GM11168 (cell line): ENCODE results near the gene ERG.

Source experiments
- in situ Hi-C: fragments of 300-500 bp; cut with MboI; formaldehyde crosslinking; loops from one replicate; pipeline ENCODE4 v1.12.0; 2022; ENCODE audit warnings: low sequenced_read_pairs; ENCODE audit not compliant: unreplicated experiment

Gene ERG

GRCh38 chr21:38477226-38477625 is 21.1 kb downstream of the ERG start:
- in situ Hi-C loops: no loop called here

DNA sequence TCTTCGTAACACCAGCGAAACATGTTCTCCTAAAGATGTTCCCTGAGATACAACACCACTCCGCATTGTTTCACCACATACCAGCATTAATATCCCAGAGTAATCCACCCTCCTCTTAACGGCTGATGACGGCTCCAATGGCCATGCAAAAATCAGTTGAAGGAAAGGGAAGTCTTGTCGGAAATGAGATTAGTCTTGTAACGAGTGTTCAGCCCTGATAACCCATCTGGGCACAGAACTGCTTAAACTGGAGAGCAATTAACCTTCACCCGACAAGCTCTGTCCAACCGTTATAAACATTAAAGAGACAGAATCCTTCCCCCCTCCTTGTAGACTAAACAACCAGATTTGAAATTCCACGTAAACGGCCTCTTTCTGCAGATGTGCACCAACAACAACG is 21.9 kb downstream of the ERG start:
- in situ Hi-C loops: no loop called here

GRCh38 chr21:38475519-38475918 is 22.8 kb downstream of the ERG start:
- in situ Hi-C loops: no loop called here

DNA sequence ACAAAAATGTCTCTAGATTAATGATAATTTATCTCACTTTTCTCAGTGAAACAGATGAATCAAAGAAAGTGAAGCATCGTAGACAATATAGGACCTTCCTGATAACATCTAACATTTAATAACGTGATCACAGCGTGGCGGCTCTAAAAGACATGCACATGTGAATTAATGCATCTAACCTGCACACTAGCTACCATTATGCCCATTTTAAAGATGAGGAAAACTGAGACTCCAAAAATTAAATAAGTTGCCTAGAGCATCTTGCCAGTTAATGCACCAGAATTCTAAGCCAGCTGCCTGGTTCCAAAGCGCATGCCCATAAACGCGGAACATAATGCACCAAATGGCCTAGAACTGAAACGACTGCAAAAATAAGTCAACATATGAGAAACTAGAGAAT is 23.5 kb downstream of the ERG start:
- in situ Hi-C loops: no loop called here

- in situ Hi-C loops: no loop called here
Observed at GRCh38 chr21:38474124-38474523, 24.2 kb downstream of the ERG start.

DNA sequence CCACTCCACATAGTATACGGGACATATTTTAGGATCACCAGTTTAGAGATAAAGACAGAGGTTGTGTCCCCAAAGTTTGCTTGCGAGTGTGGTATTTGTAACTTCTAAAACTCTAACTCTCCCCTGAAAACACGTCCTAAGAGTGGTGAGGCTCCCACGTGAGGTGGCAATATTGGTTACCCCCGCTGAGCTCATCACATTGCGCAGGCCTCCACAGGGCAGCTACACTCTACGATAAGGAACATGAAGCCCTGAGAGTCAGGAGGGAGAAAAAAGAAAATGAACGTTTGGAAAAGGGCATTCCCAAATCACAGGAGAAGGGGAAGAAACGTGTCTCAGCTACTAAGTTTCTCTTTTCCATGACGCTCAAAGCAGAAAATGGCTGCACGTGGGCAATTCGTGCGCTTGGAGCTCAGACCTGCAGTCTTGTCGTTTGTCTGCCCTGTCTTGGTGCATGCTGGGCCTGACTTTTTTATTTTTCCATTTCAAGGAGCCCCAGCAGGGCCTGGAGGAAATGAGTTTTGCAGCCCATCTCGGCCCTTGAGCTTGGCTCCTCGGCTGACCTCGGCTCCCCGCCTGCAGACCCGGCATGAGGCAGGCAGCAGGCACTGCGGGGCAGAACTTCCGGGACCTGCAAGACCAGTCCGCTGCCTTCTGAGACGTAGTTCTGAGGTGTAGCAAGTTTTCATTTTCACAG is 25.7 kb downstream of the ERG start:
- in situ Hi-C loops: no loop called here

- in situ Hi-C loops: no loop called here
Observed at GRCh38 chr21:38471766-38472165, 26.5 kb downstream of the ERG start.

DNA sequence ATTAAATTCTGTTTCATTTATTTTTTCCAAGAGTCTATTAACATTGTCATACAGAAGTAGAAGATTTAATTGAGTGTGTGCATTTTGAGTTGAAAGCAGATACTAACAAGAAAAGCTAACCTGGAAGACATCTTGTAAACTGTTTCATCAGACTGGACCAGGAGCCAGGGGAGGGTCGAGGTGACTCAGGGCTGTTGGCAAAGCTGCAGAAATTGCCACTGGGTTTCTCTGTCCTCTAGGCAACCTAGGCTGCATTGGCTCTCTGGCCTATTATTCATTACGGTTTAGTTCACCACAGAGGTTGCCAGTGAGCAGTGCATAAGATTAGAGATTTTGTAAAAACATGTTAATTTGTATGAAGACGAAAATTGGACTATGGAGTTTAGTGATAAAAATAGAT is 27.5 kb downstream of the ERG start:
- in situ Hi-C loops: no loop called here

- in situ Hi-C loops: no loop called here
Observed at GRCh38 chr21:38469642-38470041, 28.6 kb downstream of the ERG start.

DNA sequence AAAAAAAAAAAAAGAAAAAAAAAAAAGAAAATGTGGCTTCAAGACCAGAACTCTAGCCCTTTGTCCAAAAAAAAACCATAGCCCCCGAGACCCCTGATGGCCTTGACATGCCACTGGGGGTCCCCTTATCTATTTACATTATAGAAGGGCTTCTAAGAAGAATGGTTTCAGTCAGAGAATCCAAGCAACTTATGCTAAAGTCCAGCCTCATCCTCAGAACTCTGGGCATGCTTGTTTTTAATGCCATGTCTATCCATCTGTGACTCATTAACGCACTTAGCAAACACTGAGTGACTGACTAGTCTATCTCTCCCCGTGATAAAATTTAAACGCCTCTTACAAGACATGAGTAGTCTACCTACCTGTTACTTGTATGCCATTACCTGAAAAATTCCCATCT is 29.3 kb downstream of the ERG start:
- in situ Hi-C loops: no loop called here

- in situ Hi-C loops: no loop called here
Observed at GRCh38 chr21:38467911-38468310, 30.4 kb downstream of the ERG start.

DNA sequence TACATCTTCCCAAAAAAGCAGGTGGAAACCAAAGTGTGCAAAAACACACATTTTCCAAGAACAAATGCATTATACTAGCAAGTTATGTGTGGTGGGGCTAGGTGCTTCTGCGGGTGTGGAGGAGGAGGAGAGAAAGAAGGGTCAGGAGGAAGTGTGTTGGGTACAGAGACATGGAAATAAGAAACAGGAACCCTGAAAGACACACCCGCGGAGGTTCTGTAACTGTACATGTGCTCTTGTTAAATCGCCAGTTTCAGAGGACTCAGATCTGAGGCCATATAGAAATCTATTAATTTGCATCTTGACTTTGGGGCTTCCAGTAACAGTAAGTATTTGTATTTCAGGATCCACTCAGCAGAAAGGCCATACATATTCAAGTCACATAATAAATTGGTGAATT is 30.9 kb downstream of the ERG start:
- in situ Hi-C loops: no loop called here

- in situ Hi-C loops: no loop called here
Observed at GRCh38 chr21:38460171-38460742, 38.0 kb downstream of the ERG start.

DNA sequence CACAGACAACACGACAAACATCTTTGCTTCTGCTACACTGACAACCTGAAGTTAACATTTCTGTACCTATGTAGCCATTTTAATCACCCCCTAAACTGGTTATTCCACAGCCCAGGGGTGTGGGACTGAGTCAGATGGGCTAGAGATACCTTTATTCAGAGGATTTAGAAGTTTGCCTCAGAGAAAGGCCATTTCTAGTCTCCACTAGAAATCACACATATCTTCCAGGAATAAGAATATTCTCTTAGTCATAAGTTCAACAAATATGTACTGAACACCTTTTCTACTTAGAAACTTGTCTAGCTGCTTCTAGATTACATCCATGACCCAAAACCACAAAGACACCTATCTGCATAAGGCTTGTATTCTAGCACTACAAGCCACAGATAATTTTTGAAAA is 38.8 kb downstream of the ERG start:
- in situ Hi-C loops: no loop called here

DNA sequence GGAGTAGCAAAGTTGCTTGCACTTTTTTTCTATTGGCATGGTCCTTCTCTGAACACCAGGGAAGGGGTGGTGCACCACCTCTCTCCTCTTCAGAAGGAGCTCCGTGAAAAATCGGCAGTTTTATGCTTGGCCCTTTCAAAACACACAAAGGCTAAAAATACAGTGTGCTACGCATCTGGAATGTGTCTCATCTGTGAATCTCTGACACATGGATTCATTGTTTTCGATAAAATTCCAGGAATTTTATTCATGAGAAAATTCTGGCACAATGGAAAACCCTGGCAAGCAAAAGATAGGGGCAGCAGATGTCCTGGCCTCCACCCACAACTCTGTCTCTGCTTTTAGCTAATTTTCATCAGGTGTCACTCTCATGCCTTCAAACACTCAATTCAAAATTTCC is 42.9 kb downstream of the ERG start:
- in situ Hi-C loops: no loop called here

GRCh38 chr21:38454702-38455101 is 43.6 kb downstream of the ERG start:
- in situ Hi-C loops: no loop called here

DNA sequence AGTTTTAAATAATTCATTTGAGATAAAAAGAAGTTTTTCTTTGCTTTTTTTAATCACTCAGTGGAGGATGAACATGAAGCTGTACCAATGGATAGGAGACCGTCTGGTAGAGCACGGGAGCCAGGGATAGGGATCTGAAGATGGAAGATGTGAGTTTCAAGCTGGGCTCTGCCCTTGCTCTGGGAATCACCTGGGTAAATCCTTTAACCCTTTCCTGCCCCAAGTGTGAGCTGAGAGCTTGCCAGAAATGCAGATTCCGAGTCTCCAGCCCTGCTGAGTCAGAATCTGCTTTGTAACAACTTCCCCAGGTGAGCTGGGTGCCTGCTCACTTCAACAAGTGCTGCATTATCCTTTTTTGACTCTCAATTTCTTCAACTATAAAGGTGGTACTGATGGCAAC is 44.1 kb downstream of the ERG start:
- in situ Hi-C loops: no loop called here

DNA sequence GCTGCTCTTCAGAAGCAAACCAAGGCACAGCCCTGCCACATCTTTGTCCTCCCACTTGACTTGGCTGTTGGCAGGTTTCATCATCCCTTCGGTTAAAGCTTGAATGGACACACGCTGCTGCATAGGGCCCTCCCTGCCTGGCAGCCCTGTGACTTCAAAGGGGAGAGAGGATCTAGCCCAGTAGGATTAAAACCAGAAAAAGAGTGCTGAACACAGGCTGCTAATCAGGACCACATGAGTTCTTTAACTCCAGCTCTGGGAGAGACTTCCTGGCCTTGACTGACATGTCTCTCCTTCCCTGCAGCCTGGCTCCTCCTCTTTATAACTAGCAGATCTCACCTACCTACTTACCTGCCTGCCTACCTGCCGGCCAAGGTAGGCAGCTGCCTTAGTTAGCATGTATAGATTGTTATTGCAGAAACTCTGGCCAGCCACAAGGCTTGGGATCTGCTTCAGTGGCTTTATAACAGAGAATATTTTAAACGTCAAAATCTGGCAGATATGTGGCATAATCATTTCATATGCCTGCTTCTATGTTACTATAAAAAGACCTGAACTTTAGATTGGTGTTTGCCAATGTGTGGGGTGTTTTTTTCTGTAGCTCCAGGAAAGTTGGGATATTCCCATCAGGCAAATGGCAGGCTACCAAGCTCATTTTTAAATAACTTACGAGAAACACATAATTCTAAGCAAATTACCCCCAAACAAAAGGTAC is 49.4 kb downstream of the ERG start:
- in situ Hi-C loops: no loop called here

DNA sequence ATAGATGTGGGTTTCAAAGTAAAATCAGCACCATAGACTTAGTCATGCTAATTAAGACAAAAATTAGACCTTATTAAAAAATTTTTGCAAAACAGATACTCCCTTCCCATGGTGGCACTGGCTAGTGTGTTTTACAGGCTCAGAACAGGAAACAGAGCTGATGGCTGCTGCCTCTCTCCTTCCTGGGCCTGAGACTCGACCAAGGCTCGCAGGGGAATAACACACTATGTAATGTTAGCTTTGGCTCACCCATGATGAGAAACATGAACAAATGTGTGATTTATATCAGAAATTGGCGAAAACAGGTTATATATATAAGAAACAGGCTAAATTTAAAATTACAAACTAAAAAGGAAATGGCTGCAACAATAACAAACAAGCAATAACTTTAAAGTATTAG is 50.7 kb downstream of the ERG start:
- in situ Hi-C loops: no loop called here

- in situ Hi-C loops: no loop called here
Observed at GRCh38 chr21:38444691-38445090, 53.6 kb downstream of the ERG start.

- in situ Hi-C loops: no loop called here
Observed at GRCh38 chr21:38443110-38443509, 55.2 kb downstream of the ERG start.

- in situ Hi-C loops: no loop called here
Observed at GRCh38 chr21:38441153-38441552, 57.1 kb downstream of the ERG start.
